IMR-90 (cell line): ENCODE measurements around the gene DNM1. TPM values are rescaled to one million over a fixed set of nuclear protein-coding genes. Genes with fewer than 3 reads are reported as not detected.

ENCODE experiments used
- ATAC-seq: fragments of 200-7000 bp; cut with Tn5 transposase; 2 replicates; pipeline ENCODE4 v1.9.1; 2020; ENCODE audit warnings: low read depth, mild to moderate bottlenecking, moderate library complexity
- BruUV-seq: library from RNA; stranded (reverse); fragments of 400-500 nt; replicated peaks from 2 replicates; lab custom pipeline; 2021; lab: Mats Ljungman, UMichigan
- CTCF ChIA-PET: fragments of 300-600 bp; formaldehyde crosslinking; extraction: SDS; loops from one replicate; lab custom pipeline; 2021; ENCODE audit warnings: antibody characterized with exemption; lab: Yijun Ruan, JAX
- POLR2A ChIA-PET: fragments of 300-600 bp; sonication (Branson Sonifier 250); formaldehyde crosslinking; loops from one replicate; lab custom pipeline; 2022; ENCODE audit warnings: antibody characterized with exemption; ENCODE audit not compliant: unreplicated experiment; lab: Charles Lee
- DNase-seq: peaks from one replicate; pipeline ENCODE4 v3.0.0; 2013
- H2AFZ ChIP-seq: replicated peaks from 2 replicates; pipeline ENCODE3; 2013; ENCODE audit warnings: low read length, mild to moderate bottlenecking; ENCODE audit not compliant: poor library complexity
- H2AK5ac ChIP-seq: 2 replicates; pipeline ENCODE4 v1.6.1; 2013; ENCODE audit warnings: low read depth, low read length, inconsistent platforms
- H2AK9ac ChIP-seq: replicated peaks from 2 replicates; pipeline ENCODE3; 2013; ENCODE audit warnings: mild to moderate bottlenecking, low read depth, low read length, moderate library complexity; ENCODE audit not compliant: poor library complexity
- H2BK120ac ChIP-seq: 2 replicates; pipeline ENCODE4 v1.6.1; 2013; ENCODE audit warnings: low read depth, low read length, inconsistent platforms
- H2BK15ac ChIP-seq: 3 replicates; pipeline ENCODE4 v1.6.1; 2013; ENCODE audit warnings: low read depth, low read length, inconsistent platforms
- H2BK20ac ChIP-seq: 2 replicates; pipeline ENCODE4 v1.6.1; 2013; ENCODE audit warnings: low read depth, mild to moderate bottlenecking, inconsistent platforms, low read length, moderate library complexity
- H2BK5ac ChIP-seq: 2 replicates; pipeline ENCODE4 v1.6.1; 2013; ENCODE audit warnings: mild to moderate bottlenecking, low read depth, low read length, inconsistent platforms; ENCODE audit not compliant: poor library complexity, severe bottlenecking
- H3K14ac ChIP-seq: replicated peaks from 2 replicates; pipeline ENCODE4 v1.6.1; 2013; ENCODE audit warnings: low read depth, low read length, inconsistent platforms
- H3K18ac ChIP-seq: 2 replicates; pipeline ENCODE4 v1.6.1; 2013; ENCODE audit warnings: low read depth, low read length, control low read depth
- H3K23ac ChIP-seq: 2 replicates; pipeline ENCODE4 v1.6.1; 2013; ENCODE audit warnings: low read depth, low read length, inconsistent platforms
- H3K27ac ChIP-seq: 2 replicates; pipeline ENCODE4 v1.5.1; 2013; ENCODE audit warnings: mild to moderate bottlenecking, control low read depth, low read length; ENCODE audit not compliant: insufficient read depth
- H3K27me3 ChIP-seq: 2 replicates; pipeline ENCODE4 v1.6.1; 2013; ENCODE audit warnings: low read length; ENCODE audit not compliant: control insufficient read depth, insufficient read depth
- H3K36me3 ChIP-seq: 2 replicates; pipeline ENCODE4 v1.6.1; 2013; ENCODE audit warnings: low read length, mixed read lengths; ENCODE audit not compliant: control insufficient read depth, insufficient read depth
- H3K4ac ChIP-seq: 2 replicates; pipeline ENCODE4 v1.6.1; 2013; ENCODE audit warnings: low read depth, low read length, inconsistent platforms
- H3K4me1 ChIP-seq: 2 replicates; pipeline ENCODE4 v1.6.1; 2013; ENCODE audit warnings: low read length, mixed read lengths; ENCODE audit not compliant: control insufficient read depth, insufficient read depth
- H3K4me2 ChIP-seq: 2 replicates; pipeline ENCODE4 v1.6.1; 2013; ENCODE audit warnings: low read depth, mild to moderate bottlenecking, control low read depth, low read length, moderate library complexity
- H3K4me3 ChIP-seq: 2 replicates; pipeline ENCODE4 v1.5.1; 2013; ENCODE audit warnings: low read depth, mild to moderate bottlenecking, control low read depth, low read length, moderate library complexity; ENCODE audit not compliant: insufficient read depth
- H3K56ac ChIP-seq: 2 replicates; pipeline ENCODE4 v1.6.1; 2013; ENCODE audit warnings: low read length, inconsistent platforms; ENCODE audit not compliant: insufficient read depth; ENCODE audit errors: extremely low read depth
- H3K79me1 ChIP-seq, 2 experiments: 2 replicates each; pipeline ENCODE4 v1.6.1; 2013; ENCODE audit warnings: low read length in 2 of 2, inconsistent platforms in 1 of 2, low read depth in 1 of 2
- H3K9ac ChIP-seq: 2 replicates; pipeline ENCODE4 v1.6.1; 2013; ENCODE audit warnings: low read depth, low read length, control low read depth
- H3K9me1 ChIP-seq: 2 replicates; pipeline ENCODE4 v1.6.1; 2013; ENCODE audit warnings: low read length, inconsistent platforms; ENCODE audit not compliant: insufficient read depth
- H3K9me3 ChIP-seq: 2 replicates; pipeline ENCODE4 v1.6.1; 2013; ENCODE audit warnings: low read length; ENCODE audit not compliant: control insufficient read depth, insufficient read depth
- H4K20me1 ChIP-seq: 2 replicates; pipeline ENCODE4 v1.6.1; 2013; ENCODE audit warnings: low read length, inconsistent platforms; ENCODE audit not compliant: insufficient read depth
- H4K5ac ChIP-seq: 2 replicates; pipeline ENCODE4 v1.6.1; 2013; ENCODE audit warnings: mild to moderate bottlenecking, low read depth, low read length, control low read depth
- H4K8ac ChIP-seq, 2 experiments: 2 replicates each; pipeline ENCODE4 v1.6.1; 2013; ENCODE audit warnings: low read depth in 2 of 2, low read length in 2 of 2, control low read depth in 1 of 2, inconsistent platforms in 1 of 2
- H4K91ac ChIP-seq: 2 replicates; pipeline ENCODE4 v1.6.1; 2013; ENCODE audit warnings: low read depth, low read length, inconsistent platforms; ENCODE audit not compliant: insufficient read depth
- BHLHE40 ChIP-seq: fragments of 150-350 bp; IDR thresholded peaks from 2 replicates; pipeline ENCODE4 v1.6.1; 2016; ENCODE audit warnings: mild to moderate bottlenecking, low read depth, low read length
- CEBPB ChIP-seq: IDR thresholded peaks from 2 replicates; pipeline ENCODE4 v1.6.1; 2012; ENCODE audit warnings: low read depth, low read length, improper control_type of control experiment
- CHD1 ChIP-seq: IDR thresholded peaks from 2 replicates; pipeline ENCODE4 v1.6.1; 2012; ENCODE audit warnings: low read depth, low read length, improper control_type of control experiment
- CTCF ChIP-seq: conservative IDR thresholded peaks from 2 replicates; pipeline ENCODE4 v1.5.1; 2012; ENCODE audit warnings: mild to moderate bottlenecking, low read depth, low read length, improper control_type of control experiment
- FOS ChIP-seq: fragments of 150-350 bp; IDR thresholded peaks from 2 replicates; pipeline ENCODE4 v1.6.1; 2016; ENCODE audit warnings: low read depth, low read length
- MAFK ChIP-seq: IDR thresholded peaks from 2 replicates; pipeline ENCODE4 v1.6.1; 2012; ENCODE audit warnings: low read depth, low read length, improper control_type of control experiment
- MAZ ChIP-seq: IDR thresholded peaks from 2 replicates; pipeline ENCODE4 v1.6.1; 2012; ENCODE audit warnings: low read depth, mild to moderate bottlenecking, low read length, improper control_type of control experiment, moderate library complexity, borderline replicate concordance
- MXI1 ChIP-seq: IDR thresholded peaks from 2 replicates; pipeline ENCODE4 v1.6.1; 2012; ENCODE audit warnings: low read depth, mild to moderate bottlenecking, low read length, moderate library complexity, borderline replicate concordance
- NFE2L2 ChIP-seq: fragments of 150-350 bp; IDR thresholded peaks from 2 replicates; pipeline ENCODE4 v1.6.1; 2016; ENCODE audit warnings: low read depth, mild to moderate bottlenecking, low read length
- POLR2A ChIP-seq: IDR thresholded peaks from 2 replicates; pipeline ENCODE4 v1.6.1; 2012; ENCODE audit warnings: mild to moderate bottlenecking, low read depth, low read length
- RAD21 ChIP-seq: IDR thresholded peaks from 2 replicates; pipeline ENCODE4 v1.6.1; 2012; ENCODE audit warnings: low read length, improper control_type of control experiment
- RCOR1 ChIP-seq: IDR thresholded peaks from 2 replicates; pipeline ENCODE4 v1.6.1; 2012; ENCODE audit warnings: mild to moderate bottlenecking, low read length, improper control_type of control experiment; ENCODE audit not compliant: insufficient replicate concordance
- RFX5 ChIP-seq: IDR thresholded peaks from 2 replicates; pipeline ENCODE4 v1.8.0; 2012; ENCODE audit warnings: low read depth, mild to moderate bottlenecking, low read length, moderate library complexity
- SMC3 ChIP-seq: fragments of 150-350 bp; IDR thresholded peaks from 2 replicates; pipeline ENCODE4 v1.6.1; 2016; ENCODE audit warnings: low read depth, mild to moderate bottlenecking, antibody characterized with exemption, low read length, moderate library complexity
- WGBS, 2 experiments: methylation state at CpG; one replicate each; pipeline versions ENCODE4 v1.1.5 to v1.1.7; 2013; ENCODE audit warnings: missing lambda C conversion rate in 2 of 2; ENCODE audit not compliant: insufficient read length in 1 of 2; ENCODE audit errors: extremely low coverage in 2 of 2; 5-methylcytosine and 5-hydroxymethylcytosine counted together
- dilution Hi-C: fragments of 300-500 bp; cut with HindIII; formaldehyde crosslinking; loops from one replicate; pipeline ENCODE4 v1.14.3; 2018; ENCODE audit warnings: low sequenced_read_pairs; ENCODE audit not compliant: unreplicated experiment
- in situ Hi-C: fragments of 300-500 bp; cut with MboI; formaldehyde crosslinking; loops from 3 replicates; pipeline ENCODE4 v1.14.3; 2019; ENCODE audit warnings: low sequenced_read_pairs, inconsistent platforms, mixed read lengths
- intact Hi-C: fragments of 100-400 bp; cut with micrococcal nuclease; formaldehyde crosslinking; loops from 2 replicates; pipeline ENCODE4 v1.10.0; 2022
- polyA plus RNA-seq, 3 experiments: library from polyadenylated mRNA; depleted of rRNA; stranded (reverse); fragments of >200 nt; gene quantifications; 2 replicates each; pipeline ENCODE4 v1.2.3, GENCODE V29; 2012; ENCODE audit warnings: low replicate concordance in 1 of 3
- total RNA-seq: library from RNA; depleted of rRNA; stranded (reverse); fragments of >200 nt; gene quantifications from 2 replicates; pipeline ENCODE4 v1.2.3, GENCODE V29; 2012
- TF ChIP-seq, protein P1 (sequence below): fragments of 150-350 bp; IDR thresholded peaks from 2 replicates; pipeline ENCODE4 v1.6.1; 2017; ENCODE audit warnings: mild to moderate bottlenecking, antibody characterized with exemption, low read length, low read depth
- TF ChIP-seq, protein P2 (sequence below): fragments of 150-350 bp; IDR thresholded peaks from 2 replicates; pipeline ENCODE4 v1.6.1; 2016; ENCODE audit warnings: low read depth, mild to moderate bottlenecking, low read length, moderate library complexity, borderline replicate concordance

Gene DNM1
- total and polyA plus RNA-seq, 2 of the 4 experiments (the other 2 are of a cell fraction) = 13.6 to 17.7 TPM

GRCh38 chr9:128246471-128246870 lies 43.3 kb downstream of the DNM1 start:
- Histone ChIP-seq H4K20me1 (no peaks in the 10 kb centered on the region), H3K23ac (peak overlapping the region; percentile 82), H2BK15ac (peak overlapping the region; percentile 98; the same call in 2 of the 3 replicates), H3K14ac (peak overlapping the region; percentile 39), H3K36me3 (no peaks in the 10 kb centered on the region), H3K4me2 (no peak overlapping the region), H3K9me1 (peaks cover 23% of the 10 kb centered on the region), H3K9me3 (no peaks in the 10 kb centered on the region), H3K4me3 (no peak overlapping the region), H2AFZ (peak overlapping the region; percentile 93), H3K27ac (peak overlapping the region; percentile 12; the same call in 1 of the 2 replicates), H3K79me1 (peaks cover 0 to 15% of the 10 kb centered on the region in 2 experiments; a peak in 2 of 4 replicates), H2AK9ac (peak overlapping the region; percentile 86), H2BK5ac (peak overlapping the region; percentile 14), H2BK120ac (peak overlapping the region; percentile 85; the same call in 1 of the 2 replicates), H3K4me1 (peaks cover 26% of the 10 kb centered on the region), H3K4ac (peak overlapping the region; percentile 78), H4K8ac (peak overlapping the region; percentile 91 to 99), H4K91ac (peak overlapping the region; percentile 94), H3K18ac (peak overlapping the region; percentile 12), H2AK5ac (peak overlapping the region; percentile 95), H4K5ac (peak overlapping the region; percentile 86), H2BK20ac (peak overlapping the region; percentile 77), H3K9ac (0 out of 2 replicates have a peak overlapping the region, but pooled peaks have one; percentile 12), H3K56ac (no peak overlapping the region), H3K27me3 (no peaks in the 10 kb centered on the region)
- in situ Hi-C loops = no loop called here
- DNase-seq (no peak), ATAC-seq (no peak)
- dilution Hi-C loops = no loop called here
- no peak for TF ChIP-seq BHLHE40
- no peak for TF ChIP-seq CEBPB
- TF ChIP-seq SMC3 = no peak
- no peak for TF ChIP-seq MXI1
- no peak for TF ChIP-seq RFX5
- TF ChIP-seq MAZ = no peak
- TF ChIP-seq RCOR1 = no peak
- TF ChIP-seq, protein P1, sequence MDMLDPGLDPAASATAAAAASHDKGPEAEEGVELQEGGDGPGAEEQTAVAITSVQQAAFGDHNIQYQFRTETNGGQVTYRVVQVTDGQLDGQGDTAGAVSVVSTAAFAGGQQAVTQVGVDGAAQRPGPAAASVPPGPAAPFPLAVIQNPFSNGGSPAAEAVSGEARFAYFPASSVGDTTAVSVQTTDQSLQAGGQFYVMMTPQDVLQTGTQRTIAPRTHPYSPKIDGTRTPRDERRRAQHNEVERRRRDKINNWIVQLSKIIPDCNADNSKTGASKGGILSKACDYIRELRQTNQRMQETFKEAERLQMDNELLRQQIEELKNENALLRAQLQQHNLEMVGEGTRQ = no peak
- no peak for TF ChIP-seq RAD21
- no peak for TF ChIP-seq CHD1
- TF ChIP-seq MAFK = no peak
- no peak for TF ChIP-seq POLR2A
- TF ChIP-seq CTCF = no peak
- TF ChIP-seq FOS = no peak
- TF ChIP-seq, protein P2, sequence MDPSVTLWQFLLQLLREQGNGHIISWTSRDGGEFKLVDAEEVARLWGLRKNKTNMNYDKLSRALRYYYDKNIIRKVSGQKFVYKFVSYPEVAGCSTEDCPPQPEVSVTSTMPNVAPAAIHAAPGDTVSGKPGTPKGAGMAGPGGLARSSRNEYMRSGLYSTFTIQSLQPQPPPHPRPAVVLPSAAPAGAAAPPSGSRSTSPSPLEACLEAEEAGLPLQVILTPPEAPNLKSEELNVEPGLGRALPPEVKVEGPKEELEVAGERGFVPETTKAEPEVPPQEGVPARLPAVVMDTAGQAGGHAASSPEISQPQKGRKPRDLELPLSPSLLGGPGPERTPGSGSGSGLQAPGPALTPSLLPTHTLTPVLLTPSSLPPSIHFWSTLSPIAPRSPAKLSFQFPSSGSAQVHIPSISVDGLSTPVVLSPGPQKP = no peak
- no peak for TF ChIP-seq NFE2L2
- intact Hi-C loops = no loop called here
- ChIA-PET POLR2A (no interaction called here), CTCF (no interaction called here)
- WGBS, 2 experiments = no CpG with 5 or more reads among the region's 2 CpGs
- no TSS peak for BruUV-seq
